Keratinocyte (primary cell): ENCODE results near the gene VIPR2.

Experiments
- CTCF ChIP-seq, 3 experiments: IDR thresholded peaks in 1 of 3; conservative IDR thresholded peaks in 1 of 3; optimal IDR thresholded peaks in 1 of 3; 2 replicates in 2 of 3; 3 replicates in 1 of 3; pipeline versions ENCODE3 to v1.5.1; 2011; ENCODE audit warnings: low read length in 3 of 3, mild to moderate bottlenecking in 3 of 3, moderate library complexity in 2 of 3, control low read depth in 1 of 3, inconsistent platforms in 1 of 3; ENCODE audit not compliant: insufficient read depth in 2 of 3; ENCODE audit errors: extremely low read depth in 1 of 3
- EZH2 ChIP-seq: IDR thresholded peaks from one replicate; pipeline ENCODE4 v1.6.1; 2012; ENCODE audit warnings: inconsistent platforms, mild to moderate bottlenecking, low read length, moderate library complexity

GRCh38 chr7:159105832-159106811, 38.5 kb downstream of the VIPR2 start:
- no peak for TF ChIP-seq CTCF (optimal IDR thresholded peaks at IDR 0.05 in 1 of 3, IDR thresholded peaks at IDR 0.05 in 1 of 3, conservative IDR thresholded peaks at IDR 0.05 in 1 of 3; ENCODE audit: extremely low read depth in 1 of 3, insufficient read depth in 2 of 3, low read length in 3 of 3)
- no peak for TF ChIP-seq EZH2
